Coronary artery (tissue), 2 donors: Measurements from ENCODE around the gene OSBPL9.

ENCODE experiments used
- DNase-seq: peaks from one replicate; pipeline ENCODE4 v3.0.0-alpha.2; 2017; ENCODE audit warnings: low spot score
- H3K27ac ChIP-seq, 2 donors: fragments of 200-600 bp; sonication (generic); one replicate each; pipeline ENCODE4 v1.5.1; 2016 to 2019
- H3K4me3 ChIP-seq: fragments of 200-600 bp; sonication (generic); 2 replicates; pipeline ENCODE4 v1.5.1; 2016; ENCODE audit warnings: mild to moderate bottlenecking, moderate library complexity
- CTCF ChIP-seq: fragments of 200-600 bp; sonication (generic); IDR thresholded peaks from one replicate; pipeline ENCODE4 v1.5.1; 2019; ENCODE audit warnings: antibody characterized with exemption

OSBPL9 gene

GRCh38 chr1:51837243-51837642 lies 220.4 kb downstream of the OSBPL9 start:
- no peak for TF ChIP-seq CTCF
- Histone ChIP-seq H3K4me3 (no peak overlapping the region), H3K27ac (no peak overlapping the region)
- no peak for DNase-seq
